ENCODE measurements around the gene PCBP4.

- TF ChIP-seq CTCF (IDR thresholded peaks at IDR 0.05): no peak
- TF ChIP-seq POLR2A (IDR thresholded peaks at IDR 0.05): no peak
Measured at GRCh38 chr3:51921081-51921578, 46.1 kb downstream of the PCBP4 start.

Data from body of pancreas (tissue), 4 donors.